HCT116 (cell line): ENCODE results near the gene GGT7. TPM values are rescaled to one million over a fixed set of nuclear protein-coding genes. Genes with fewer than 3 reads are reported as not detected.

Source experiments
- ATAC-seq: fragments of 200-7000 bp; cut with Tn5 transposase; 2 replicates; pipeline ENCODE4 v1.9.1; 2020; ENCODE audit warnings: mild to moderate bottlenecking, moderate library complexity
- BruUV-seq: library from RNA; stranded (reverse); fragments of 400-500 nt; replicated peaks from 2 replicates; lab custom pipeline; 2021; lab: Mats Ljungman, UMichigan
- CTCF ChIA-PET: fragments of 300-600 bp; sonication (Branson Sonifier 250); formaldehyde crosslinking; loops from one replicate; lab custom pipeline; 2021; ENCODE audit warnings: antibody characterized with exemption; lab: Charles Lee
- POLR2A ChIA-PET: fragments of 300-600, 350-600 bp; sonication (Branson Sonifier 250); formaldehyde crosslinking; loops from one replicate; lab custom pipeline; 2021; ENCODE audit warnings: antibody characterized with exemption; lab: Charles Lee
- RAD21 ChIA-PET, 2 experiments: fragments of 300-600 bp; sonication (Branson Sonifier 250); formaldehyde crosslinking; loops; one replicate each; lab custom pipeline; 2023; ENCODE audit warnings: low total read pairs in 2 of 2; ENCODE audit not compliant: uncharacterized antibody in 2 of 2, unreplicated experiment in 2 of 2, low non-redundant PET in 1 of 2; lab: Charles Lee
- DNase-seq: peaks from one replicate; pipeline ENCODE4 v3.0.0-alpha.2; 2010; ENCODE audit warnings: low read depth, low spot score
- H2AFZ ChIP-seq: fragments of 200-600 bp; shearing (Covaris generic), sonication (generic); 2 replicates; pipeline ENCODE4 v1.6.1; 2017; ENCODE audit warnings: low read depth, mixed run types, mixed read lengths, antibody characterized with exemption, low read length; ENCODE audit not compliant: poor library complexity, severe bottlenecking
- H3K27ac ChIP-seq: 2 replicates; pipeline ENCODE4 v1.5.1; 2012; ENCODE audit warnings: low read depth, low read length
- H3K27me3 ChIP-seq: fragments of 200-600 bp; sonication (generic); 2 replicates; pipeline ENCODE4 v1.6.1; 2016; ENCODE audit warnings: mixed run types, low read length, mixed read lengths; ENCODE audit not compliant: insufficient read depth
- H3K36me3 ChIP-seq, 2 experiments: fragments of 200-500 bp in 1 of 2; fragments of 200-600 bp in 1 of 2; sonication (Bioruptor generic) in 1 of 2; sonication (generic) in 1 of 2; 2 replicates each; pipeline versions ENCODE4 v1.5.1 to v1.6.1; 2014 to 2016; ENCODE audit warnings: low read length in 2 of 2, inconsistent platforms in 1 of 2, mixed read lengths in 1 of 2, mixed run types in 1 of 2; ENCODE audit not compliant: insufficient read depth in 2 of 2, control insufficient read depth in 1 of 2
- H3K4me1 ChIP-seq, 2 experiments: fragments of 200-600 bp in 1 of 2; sonication (generic) in 1 of 2; 2 replicates each; pipeline versions ENCODE4 v1.5.1 to v1.6.1; 2012 to 2017; ENCODE audit warnings: low read length in 2 of 2, inconsistent platforms in 1 of 2, mild to moderate bottlenecking in 1 of 2, mixed read lengths in 1 of 2, mixed run types in 1 of 2, moderate library complexity in 1 of 2; ENCODE audit not compliant: insufficient read depth in 2 of 2, control insufficient read depth in 1 of 2
- H3K4me2 ChIP-seq: fragments of 200-600 bp; sonication (generic); 2 replicates; pipeline ENCODE4 v1.6.1; 2017; ENCODE audit warnings: mixed run types, low read length, mixed read lengths
- H3K4me3 ChIP-seq, 2 experiments: fragments of 200-600 bp in 1 of 2; sonication (generic) in 1 of 2; replicated peaks in 1 of 2; 2 replicates each; pipeline ENCODE4 v1.5.1; 2011 to 2016; ENCODE audit warnings: low read length in 2 of 2, control low read depth in 1 of 2, low read depth in 1 of 2, mild to moderate bottlenecking in 1 of 2, mixed read lengths in 1 of 2, mixed run types in 1 of 2
- H3K79me2 ChIP-seq: fragments of 200-600 bp; sonication (generic); 2 replicates; pipeline ENCODE4 v1.6.1; 2017; ENCODE audit warnings: mild to moderate bottlenecking, mixed run types, low read length, moderate library complexity, mixed read lengths; ENCODE audit not compliant: insufficient read depth
- H3K9ac ChIP-seq: fragments of 200-600 bp; sonication (generic); 2 replicates; pipeline ENCODE4 v1.6.1; 2016; ENCODE audit warnings: low read length, mixed read lengths
- H3K9me2 ChIP-seq: fragments of 200-600 bp; sonication (generic), shearing (Covaris generic); 2 replicates; pipeline ENCODE4 v1.6.1; 2017; ENCODE audit warnings: mixed run types, mild to moderate bottlenecking, moderate library complexity; ENCODE audit not compliant: insufficient read depth
- H3K9me3 ChIP-seq, 2 experiments: fragments of 200-500 bp in 1 of 2; fragments of 200-600 bp in 1 of 2; sonication (Bioruptor generic) in 1 of 2; sonication (generic) in 1 of 2; 2 replicates each; pipeline ENCODE4 v1.6.1; 2014 to 2017; ENCODE audit warnings: low read length in 2 of 2, mixed read lengths in 2 of 2, inconsistent platforms in 1 of 2, low read depth in 1 of 2, mild to moderate bottlenecking in 1 of 2, mixed run types in 1 of 2, moderate library complexity in 1 of 2; ENCODE audit not compliant: control insufficient read depth in 1 of 2, insufficient read depth in 1 of 2
- H4K20me1 ChIP-seq: fragments of 200-600 bp; sonication (generic), shearing (Covaris generic); 2 replicates; pipeline ENCODE4 v1.6.1; 2017; ENCODE audit warnings: mixed run types, mild to moderate bottlenecking, moderate library complexity; ENCODE audit not compliant: insufficient read depth
- ATF3 ChIP-seq: IDR thresholded peaks from 2 replicates; pipeline ENCODE4 v1.6.1; 2012
- CBX3 ChIP-seq: IDR thresholded peaks from 2 replicates; pipeline ENCODE4 v1.6.1; 2012; ENCODE audit warnings: low read depth
- CEBPB ChIP-seq: IDR thresholded peaks from 2 replicates; pipeline ENCODE4 v1.6.1; 2012; ENCODE audit warnings: low read depth
- CTCF ChIP-seq, 3 experiments: fragments of 200-600 bp in 1 of 3; sonication (generic) in 1 of 3; IDR thresholded peaks in 2 of 3; conservative IDR thresholded peaks in 1 of 3; 2 replicates each; pipeline ENCODE4 v1.5.1; 2012 to 2017; ENCODE audit warnings: low read depth in 2 of 3, low read length in 2 of 3, antibody characterized with exemption in 1 of 3, borderline replicate concordance in 1 of 3, control low read depth in 1 of 3, mild to moderate bottlenecking in 1 of 3, mixed read lengths in 1 of 3, mixed run types in 1 of 3, moderate library complexity in 1 of 3; ENCODE audit not compliant: insufficient read depth in 1 of 3
- EGR1 ChIP-seq: IDR thresholded peaks from 2 replicates; pipeline ENCODE4 v1.6.1; 2012; ENCODE audit warnings: low read depth
- ELF1 ChIP-seq: IDR thresholded peaks from 2 replicates; pipeline ENCODE4 v1.6.1; 2012; ENCODE audit warnings: low read depth, borderline replicate concordance
- EZH2 ChIP-seq: fragments of 200-600 bp; sonication (generic); IDR thresholded peaks from 2 replicates; pipeline ENCODE4 v1.6.1; 2017; ENCODE audit warnings: antibody characterized with exemption, mixed run types
- EZH2phosphoT487 ChIP-seq: fragments of 200-600 bp; IDR thresholded peaks from 2 replicates; pipeline ENCODE4 v1.6.1; 2018; ENCODE audit warnings: antibody characterized with exemption, borderline replicate concordance
- FOSL1 ChIP-seq: IDR thresholded peaks from 2 replicates; pipeline ENCODE4 v1.6.1; 2012; ENCODE audit warnings: low read depth
- JUND ChIP-seq: IDR thresholded peaks from 2 replicates; pipeline ENCODE4 v1.6.1; 2012
- MAX ChIP-seq: IDR thresholded peaks from 2 replicates; pipeline ENCODE4 v1.6.1; 2012
- POLR2A ChIP-seq: IDR thresholded peaks from 2 replicates; pipeline ENCODE4 v1.7.0; 2011; ENCODE audit warnings: borderline replicate concordance; ENCODE audit not compliant: insufficient read depth, insufficient read length; ENCODE audit errors: extremely low read depth
- RAD21 ChIP-seq: IDR thresholded peaks from 2 replicates; pipeline ENCODE4 v1.6.1; 2012; ENCODE audit warnings: low read depth, mild to moderate bottlenecking
- SIN3A ChIP-seq: IDR thresholded peaks from 2 replicates; pipeline ENCODE4 v1.6.1; 2012; ENCODE audit warnings: low read depth
- SP1 ChIP-seq: IDR thresholded peaks from 2 replicates; pipeline ENCODE4 v1.6.1; 2012; ENCODE audit warnings: low read depth
- SRF ChIP-seq: IDR thresholded peaks from 2 replicates; pipeline ENCODE4 v1.6.1; 2012; ENCODE audit warnings: low read depth
- TCF7L2 ChIP-seq: IDR thresholded peaks from 2 replicates; pipeline ENCODE4 v1.7.0; 2011; ENCODE audit warnings: borderline replicate concordance, inconsistent platforms; ENCODE audit not compliant: insufficient read depth, insufficient read length; ENCODE audit errors: extremely low read depth
- YY1 ChIP-seq: IDR thresholded peaks from 2 replicates; pipeline ENCODE4 v1.6.1; 2011; ENCODE audit warnings: low read length, low read depth, moderate library complexity, mild to moderate bottlenecking; ENCODE audit not compliant: insufficient replicate concordance; ENCODE audit errors: extremely low read depth
- ZBTB33 ChIP-seq: IDR thresholded peaks from 2 replicates; pipeline ENCODE4 v1.6.1; 2011; ENCODE audit warnings: mild to moderate bottlenecking, low read length, moderate library complexity; ENCODE audit not compliant: insufficient replicate concordance; ENCODE audit errors: extremely low read depth
- ZFX ChIP-seq: fragments of 450-650 bp; IDR thresholded peaks from 2 replicates; pipeline ENCODE4 v1.6.1; 2017
- ZNF274 ChIP-seq: fragments of 200-500 bp; sonication (Bioruptor generic); IDR thresholded peaks from 2 replicates; pipeline ENCODE4 v1.6.1; 2014; ENCODE audit warnings: mild to moderate bottlenecking, low read depth, low read length, inconsistent platforms
- intact Hi-C: fragments of 100-400 bp; cut with micrococcal nuclease; formaldehyde crosslinking; loops from 2 replicates; pipeline ENCODE4 v1.10.0; 2022
- total RNA-seq: library from RNA; stranded (reverse); gene quantifications from one replicate; pipeline ENCODE4 v1.2.1, GENCODE V29; 2021; ENCODE audit not compliant: unreplicated experiment

The GGT7 gene
- total RNA-seq, 1 experiment from 2014 or later, result 9.4 TPM

- TF ChIP-seq ELF1, result no peak
Observed at GRCh38 chr20:34915131-34915530, 42.5 kb upstream of the GGT7 start (continued).

DNA sequence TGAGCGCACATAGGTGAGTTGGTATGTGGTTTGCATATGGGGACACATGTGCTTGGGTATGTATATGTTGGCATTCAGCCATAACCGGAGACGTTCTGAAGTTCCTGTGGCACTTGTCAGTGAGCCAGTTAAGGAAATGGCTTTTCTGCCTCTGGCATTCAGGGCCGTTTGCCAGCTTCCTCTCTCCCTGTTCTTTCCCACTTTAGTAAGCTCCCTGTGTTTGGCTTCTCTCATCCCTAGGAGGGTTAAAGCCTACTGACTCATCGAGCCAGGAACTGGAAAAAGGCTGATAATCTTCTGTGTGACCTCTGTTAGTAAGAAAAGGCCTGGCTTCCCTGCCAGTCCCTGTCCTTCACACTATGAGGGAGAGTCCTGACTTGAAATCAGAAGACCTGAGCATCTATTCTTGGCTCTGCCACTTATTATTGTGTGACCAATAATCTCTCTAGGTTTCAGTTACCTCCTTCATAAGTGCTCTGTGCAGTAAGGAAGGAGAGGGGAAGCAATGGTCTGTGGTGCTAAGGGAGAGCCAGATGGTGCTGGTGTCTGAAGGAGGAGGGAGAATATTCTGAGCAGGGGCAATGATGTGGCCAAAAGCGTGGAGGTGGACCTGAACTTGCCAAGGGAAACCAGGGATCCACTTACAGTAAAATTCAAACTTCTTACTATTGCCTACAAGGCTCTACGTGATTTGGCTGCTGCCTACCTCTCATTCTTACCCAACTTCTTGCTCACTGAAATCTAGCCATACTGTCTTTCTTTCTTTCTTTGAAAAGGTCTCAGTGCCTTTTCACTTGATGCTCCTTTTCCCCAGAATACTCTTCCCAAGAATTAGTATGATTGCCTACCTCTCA, 35.2 kb upstream of the GGT7 start:
- ChIA-PET POLR2A (no interaction called here), CTCF (interaction anchor here (0.6 kb wide), 1 partner anchor 31 kb away, joined by 4 read pairs; no protein-coding TSS in a partner anchor), RAD21 (interaction anchor here in 1 of 2 experiments (0.6 kb wide), 1 partner anchor 9 kb away, joined by 5 read pairs; no protein-coding TSS in a partner anchor)
- Histone ChIP-seq H3K4me3 (peak overlapping the region in 1 of 2 experiments; percentile 2; a peak in 1 of 4 replicates), H4K20me1 (no peaks in the 10 kb centered on the region), H3K27ac (peak overlapping the region; percentile 84), H3K4me1 (peaks cover 27 to 30% of the 10 kb centered on the region in 2 experiments), H3K27me3 (no peaks in the 10 kb centered on the region), H2AFZ (no peak overlapping the region), H3K9me3 (no peaks in the 10 kb centered on the region), H3K36me3 (no peaks in the 10 kb centered on the region), H3K4me2 (peak overlapping the region; percentile 65), H3K9ac (peak overlapping the region; percentile 38), H3K9me2 (no peaks in the 10 kb centered on the region), H3K79me2 (no peaks in the 10 kb centered on the region)
- DNase-seq (peak; percentile 90), ATAC-seq (peak; percentile 93)
- intact Hi-C loops, result no loop called here
- BruUV-seq, result no TSS peak
- TF ChIP-seq FOSL1 (peak; percentile 81), ZNF274 (no peak), JUND (peak; percentile 83), TCF7L2 (peak; percentile 67), RAD21 (peak; percentile 34), MAX (peak; percentile 45; the same call in 1 of the 2 replicates), ZFX (no peak), ELF1 (no peak), EZH2phosphoT487 (no peak), CBX3 (peak; percentile 84), YY1 (no peak), CTCF (IDR thresholded peaks at IDR 0.05 in 2 of 3, conservative IDR thresholded peaks at IDR 0.05 in 1 of 3; ENCODE audit: borderline replicate concordance in 1 of 3, insufficient read depth in 1 of 3, low read depth in 2 of 3, low read length in 2 of 3) (no peak), SP1 (peak; percentile 87), ATF3 (no peak), EGR1 (no peak), ZBTB33 (no peak), SIN3A (peak; percentile 76; the same call in 1 of the 2 replicates), POLR2A (no peak), CEBPB (peak; percentile 54), EZH2 (no peak), SRF (peak; percentile 88)
